GM19452 (cell line): ENCODE results near the gene BCL7A.
"Not testable (repeated sequence)": the region's sequence is repeated elsewhere in the genome, so short reads cannot be mapped to it uniquely, and the experiment has no call there.

Source experiments
- ATAC-seq: cut with Tn5 transposase; IDR thresholded peaks from one replicate; pipeline ENCODE4 v1.9.1; 2021; ENCODE audit not compliant: unreplicated experiment

Gene BCL7A

GRCh38 chr12:122093098-122093883, 71.6 kb downstream of the BCL7A start:
- no peak for ATAC-seq

GRCh38 chr12:122094137-122094734, 72.6 kb downstream of the BCL7A start:
- no peak for ATAC-seq

- no peak for ATAC-seq
Observed at GRCh38 chr12:122094735-122095631, 73.3 kb downstream of the BCL7A start.

GRCh38 chr12:122096014-122096413, 74.3 kb downstream of the BCL7A start:
- ATAC-seq: no peak

GRCh38 chr12:122096591-122097149, 75.0 kb downstream of the BCL7A start:
- no peak for ATAC-seq

- no peak for ATAC-seq
Observed at GRCh38 chr12:122097584-122097926, 75.9 kb downstream of the BCL7A start.

- no peak for ATAC-seq
Observed at GRCh38 chr12:122097927-122098756, 76.5 kb downstream of the BCL7A start.

- no peak for ATAC-seq
Observed at GRCh38 chr12:122099280-122099749, 77.6 kb downstream of the BCL7A start.

GRCh38 chr12:122099856-122100255, 78.2 kb downstream of the BCL7A start:
- no peak for ATAC-seq

GRCh38 chr12:122100568-122100967, 78.9 kb downstream of the BCL7A start:
- no peak for ATAC-seq

- ATAC-seq: no peak
Observed at GRCh38 chr12:122102331-122102730, 80.6 kb downstream of the BCL7A start.

- ATAC-seq: no peak
Observed at GRCh38 chr12:122104844-122105243, 83.2 kb downstream of the BCL7A start.

- not testable (repeated sequence) for ATAC-seq
Observed at GRCh38 chr12:122105496-122105895, 83.8 kb downstream of the BCL7A start.

GRCh38 chr12:122106843-122107242, 85.2 kb downstream of the BCL7A start:
- ATAC-seq: no peak

- no peak for ATAC-seq
Observed at GRCh38 chr12:122107261-122107660, 85.6 kb downstream of the BCL7A start.

- no peak for ATAC-seq
Observed at GRCh38 chr12:122111089-122111641, 89.5 kb downstream of the BCL7A start.
